AG09309 (cell line): ENCODE results near the gene ZDHHC4.
A peak's percentile ranks its signal among the peaks of the same experiment; 100 is the strongest.
"Not testable (repeated sequence)": the region's sequence is repeated elsewhere in the genome, so short reads cannot be mapped to it uniquely, and the experiment has no call there.

Experiments used
- DNase-seq: peaks from one replicate; pipeline ENCODE4 v3.0.0-alpha.2; 2010; ENCODE audit warnings: low read depth
- H3K4me3 ChIP-seq: 2 replicates; pipeline ENCODE4 v1.5.1; 2011; ENCODE audit warnings: mild to moderate bottlenecking, low read depth, low read length, moderate library complexity; ENCODE audit not compliant: control insufficient read depth
- TF ChIP-seq, protein P1 (sequence below): IDR thresholded peaks from 2 replicates; pipeline ENCODE4 v1.5.1; 2011; ENCODE audit warnings: mild to moderate bottlenecking, low read depth, low read length, inconsistent platforms; ENCODE audit not compliant: insufficient read depth, control insufficient read depth; ENCODE audit errors: missing control alignments

The ZDHHC4 gene

GRCh38 chr7:6624246-6624611, 47.0 kb downstream of the ZDHHC4 start:
- DNase-seq: no peak
- no peak overlapping the region for H3K4me3 ChIP-seq

DNA sequence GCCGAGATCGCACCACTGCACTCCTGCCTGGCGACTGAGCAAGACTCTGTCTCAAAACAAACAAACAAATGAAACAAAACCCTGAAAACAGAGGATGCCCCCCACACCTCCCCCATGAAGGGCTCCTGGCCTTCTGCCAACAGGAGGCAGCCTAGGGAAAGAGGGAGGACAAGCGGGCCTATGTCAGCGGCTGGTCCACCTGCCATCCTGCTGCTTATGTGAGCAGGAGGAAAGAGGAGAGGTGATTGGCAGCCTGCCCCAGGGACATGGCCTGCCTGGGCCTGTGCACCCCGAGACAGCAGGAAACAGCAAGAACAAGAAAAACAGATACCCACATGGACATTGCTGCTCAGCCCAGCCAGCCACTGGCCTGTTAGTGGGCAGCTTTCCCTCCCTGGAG, 50.8 kb downstream of the ZDHHC4 start:
- TF ChIP-seq, protein P1, sequence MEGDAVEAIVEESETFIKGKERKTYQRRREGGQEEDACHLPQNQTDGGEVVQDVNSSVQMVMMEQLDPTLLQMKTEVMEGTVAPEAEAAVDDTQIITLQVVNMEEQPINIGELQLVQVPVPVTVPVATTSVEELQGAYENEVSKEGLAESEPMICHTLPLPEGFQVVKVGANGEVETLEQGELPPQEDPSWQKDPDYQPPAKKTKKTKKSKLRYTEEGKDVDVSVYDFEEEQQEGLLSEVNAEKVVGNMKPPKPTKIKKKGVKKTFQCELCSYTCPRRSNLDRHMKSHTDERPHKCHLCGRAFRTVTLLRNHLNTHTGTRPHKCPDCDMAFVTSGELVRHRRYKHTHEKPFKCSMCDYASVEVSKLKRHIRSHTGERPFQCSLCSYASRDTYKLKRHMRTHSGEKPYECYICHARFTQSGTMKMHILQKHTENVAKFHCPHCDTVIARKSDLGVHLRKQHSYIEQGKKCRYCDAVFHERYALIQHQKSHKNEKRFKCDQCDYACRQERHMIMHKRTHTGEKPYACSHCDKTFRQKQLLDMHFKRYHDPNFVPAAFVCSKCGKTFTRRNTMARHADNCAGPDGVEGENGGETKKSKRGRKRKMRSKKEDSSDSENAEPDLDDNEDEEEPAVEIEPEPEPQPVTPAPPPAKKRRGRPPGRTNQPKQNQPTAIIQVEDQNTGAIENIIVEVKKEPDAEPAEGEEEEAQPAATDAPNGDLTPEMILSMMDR: no peak
- no peak overlapping the region for H3K4me3 ChIP-seq
- DNase-seq: no peak

More at GRCh38 chr7:6624246-6624611, 47.0 kb downstream of the ZDHHC4 start:
- TF ChIP-seq, protein P1: no peak

- H3K4me3 ChIP-seq: no peak overlapping the region
- no peak for DNase-seq
- TF ChIP-seq, protein P1: no peak
These were observed 53.0 kb downstream of the ZDHHC4 start for GRCh38 chr7:6630007-6630849.

DNA sequence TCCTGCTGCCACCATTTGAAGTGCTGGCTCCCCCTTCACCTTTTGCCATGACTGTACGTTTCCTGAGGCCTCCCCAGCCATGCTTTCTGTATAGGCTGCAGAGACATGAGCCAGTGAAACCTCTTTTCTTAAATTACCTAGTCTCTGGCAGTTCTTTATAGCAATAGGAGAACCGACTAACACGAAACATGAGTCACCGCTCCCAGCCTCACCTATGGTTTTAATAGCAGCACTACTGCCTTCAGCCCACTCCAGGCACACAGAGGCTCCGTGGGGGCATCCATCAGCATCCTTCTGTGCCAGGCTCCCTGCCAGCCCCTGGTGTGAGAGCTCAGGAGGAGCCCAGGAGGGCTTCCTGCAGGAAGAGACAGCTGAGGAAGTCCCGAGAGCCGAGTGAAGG, 54.4 kb downstream of the ZDHHC4 start:
- TF ChIP-seq, protein P1: no peak
- DNase-seq: no peak

DNA sequence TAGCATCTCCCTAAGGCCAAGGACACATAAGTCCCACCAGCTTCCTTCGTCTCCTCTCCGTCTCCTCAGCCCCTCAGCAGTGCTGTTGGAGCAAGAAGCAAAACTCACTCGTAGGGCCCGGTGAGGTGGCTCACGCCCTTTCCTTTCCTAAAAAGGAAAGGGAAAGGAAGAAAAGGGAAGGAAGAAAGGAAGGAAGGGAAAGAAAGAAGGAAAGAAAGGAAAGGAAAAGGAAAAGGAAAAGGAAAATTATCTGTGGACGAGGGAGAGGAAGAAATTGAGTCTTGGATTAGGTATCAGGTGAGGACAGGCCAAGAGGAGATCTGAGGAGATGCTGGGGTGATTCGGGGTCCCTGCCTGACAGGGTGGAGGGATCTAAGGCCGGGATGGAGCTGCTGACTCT, 56.8 kb downstream of the ZDHHC4 start:
- TF ChIP-seq, protein P1: no peak
- H3K4me3 ChIP-seq: no peak overlapping the region
- no peak for DNase-seq

More for the DNA sequence above, 54.4 kb downstream of the ZDHHC4 start:
- no peak overlapping the region for H3K4me3 ChIP-seq

- DNase-seq, H3K4me3 ChIP-seq: not testable (repeated sequence)
These were observed 57.7 kb downstream of the ZDHHC4 start for GRCh38 chr7:6634971-6635370.

DNA sequence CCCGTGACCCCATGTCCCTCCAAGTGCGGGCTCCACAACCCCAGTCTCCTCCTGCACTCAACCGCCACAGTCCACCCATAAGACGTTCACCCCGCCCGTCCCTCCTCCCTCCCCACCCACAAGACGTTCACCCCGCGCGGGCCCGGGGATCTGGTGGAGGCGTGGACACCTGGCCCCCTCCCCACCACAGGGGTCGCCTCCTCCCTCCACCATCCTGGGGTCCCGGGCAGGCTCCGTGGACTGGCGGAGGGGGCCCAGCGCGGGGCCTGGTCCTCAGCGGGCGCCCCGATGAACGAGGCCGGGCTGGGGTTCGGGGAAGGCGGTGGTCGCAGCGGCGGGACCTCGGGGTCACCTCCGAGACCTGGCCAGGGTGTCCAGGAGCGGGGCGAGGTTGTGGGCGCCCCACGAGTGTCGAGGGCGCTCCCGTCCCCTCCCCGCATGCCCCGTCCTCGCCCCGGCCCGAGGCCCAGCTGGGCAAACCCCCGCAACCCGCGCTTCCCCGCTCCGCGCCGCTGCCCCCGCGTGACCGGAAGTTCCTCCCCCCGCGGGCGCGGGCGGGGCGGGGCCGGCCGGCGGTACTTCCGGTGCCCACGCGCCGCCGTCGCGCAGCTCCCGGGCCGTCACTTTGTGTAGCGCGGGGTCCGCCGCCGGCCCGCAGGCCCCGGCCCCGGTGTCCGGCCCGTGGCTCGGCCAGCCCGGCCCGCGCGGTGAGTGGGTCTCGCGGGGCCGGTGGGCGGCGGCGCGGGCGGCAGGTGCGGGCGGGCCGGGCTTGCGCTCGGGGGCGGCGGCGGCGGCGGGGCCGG, 59.7 kb downstream of the ZDHHC4 start, which contains the start of gene ZNF316:
Gene ZNF316, plus strand, starts transcription at position 578 of the 803 bp plus-strand sequence. CDS start 5,092 bp downstream, outside the sequence.
- TF ChIP-seq, protein P1: no peak
- DNase-seq: no peak

More for the DNA sequence above, 59.7 kb downstream of the ZDHHC4 start, which contains the start of gene ZNF316:
- H3K4me3 ChIP-seq: peak within 1 kb of the TSS; percentile 60
